Measurements from ENCODE around the gene APBB3. TPM values are rescaled to one million over a fixed set of nuclear protein-coding genes. Genes with fewer than 3 reads are reported as not detected.

The APBB3 gene
- total RNA-seq, 4 donors from 2014 or later, result 13.5 to 55.9 (median 33.2) TPM

DNA sequence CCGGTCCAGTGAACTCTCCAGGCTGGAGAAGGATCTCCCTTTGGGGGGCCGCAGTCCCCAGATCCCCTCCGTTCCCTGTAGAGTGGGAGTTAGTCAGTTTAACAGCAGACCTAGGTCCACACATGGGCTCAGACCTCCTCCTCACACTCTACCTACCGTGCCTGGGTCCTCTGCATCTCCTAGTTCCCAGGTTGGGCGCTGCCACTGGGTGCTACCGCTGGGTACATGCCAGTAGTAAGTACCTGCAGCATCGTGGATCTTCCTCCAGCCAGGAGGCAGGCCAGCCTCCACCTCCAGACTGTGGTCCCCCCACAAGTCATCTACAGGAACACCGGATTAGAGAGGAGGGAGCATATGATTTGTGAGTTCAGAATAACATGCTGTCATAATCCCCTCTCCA, 802 bp downstream of the APBB3 start:
- no peak for ATAC-seq (ENCODE audit: low FRiP score)
- no peak for DNase-seq (ENCODE audit: low spot score)
- TF ChIP-seq, protein P1, sequence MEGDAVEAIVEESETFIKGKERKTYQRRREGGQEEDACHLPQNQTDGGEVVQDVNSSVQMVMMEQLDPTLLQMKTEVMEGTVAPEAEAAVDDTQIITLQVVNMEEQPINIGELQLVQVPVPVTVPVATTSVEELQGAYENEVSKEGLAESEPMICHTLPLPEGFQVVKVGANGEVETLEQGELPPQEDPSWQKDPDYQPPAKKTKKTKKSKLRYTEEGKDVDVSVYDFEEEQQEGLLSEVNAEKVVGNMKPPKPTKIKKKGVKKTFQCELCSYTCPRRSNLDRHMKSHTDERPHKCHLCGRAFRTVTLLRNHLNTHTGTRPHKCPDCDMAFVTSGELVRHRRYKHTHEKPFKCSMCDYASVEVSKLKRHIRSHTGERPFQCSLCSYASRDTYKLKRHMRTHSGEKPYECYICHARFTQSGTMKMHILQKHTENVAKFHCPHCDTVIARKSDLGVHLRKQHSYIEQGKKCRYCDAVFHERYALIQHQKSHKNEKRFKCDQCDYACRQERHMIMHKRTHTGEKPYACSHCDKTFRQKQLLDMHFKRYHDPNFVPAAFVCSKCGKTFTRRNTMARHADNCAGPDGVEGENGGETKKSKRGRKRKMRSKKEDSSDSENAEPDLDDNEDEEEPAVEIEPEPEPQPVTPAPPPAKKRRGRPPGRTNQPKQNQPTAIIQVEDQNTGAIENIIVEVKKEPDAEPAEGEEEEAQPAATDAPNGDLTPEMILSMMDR (IDR thresholded peaks at IDR 0.05), result no peak

DNA sequence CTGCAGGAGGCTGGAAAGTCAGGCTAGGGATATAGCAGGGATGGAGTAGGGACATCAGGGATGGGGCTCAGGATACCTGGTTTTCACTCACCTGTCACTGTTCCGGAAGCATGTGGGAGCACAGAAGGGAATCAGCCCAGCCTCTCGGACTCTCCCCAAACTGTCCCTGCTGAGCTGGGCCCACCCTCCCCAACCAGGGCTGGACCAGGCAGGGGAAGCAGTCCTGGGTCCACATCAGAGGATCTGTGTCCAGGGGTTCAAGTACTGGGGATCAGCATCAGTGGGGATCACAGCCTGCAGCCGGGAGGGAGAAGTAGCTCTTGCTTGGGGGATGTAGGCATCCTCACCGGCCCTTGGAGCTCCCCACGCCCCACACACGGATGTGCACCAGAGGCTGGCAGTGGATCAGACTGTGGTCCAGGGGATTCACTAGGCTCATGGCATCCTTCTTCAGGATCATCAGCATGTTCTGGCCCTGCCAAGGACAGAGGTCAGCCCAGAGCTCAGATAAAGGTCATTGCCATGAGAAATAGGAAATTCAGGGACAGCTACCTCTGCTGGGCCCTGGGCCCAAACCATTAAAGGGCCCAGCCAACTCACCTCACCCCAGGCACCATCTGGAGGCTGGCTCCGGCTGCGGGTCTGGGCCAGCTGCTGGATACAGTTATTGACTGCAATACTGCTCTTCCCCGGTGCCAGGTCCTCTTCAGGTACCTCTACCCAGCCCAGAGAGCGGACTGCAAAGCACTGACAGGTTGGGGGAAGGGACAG, 2.5 kb downstream of the APBB3 start:
- DNase-seq (ENCODE audit: low spot score) (no peak), ATAC-seq (ENCODE audit: low FRiP score) (no peak)
- TF ChIP-seq, protein P1 (IDR thresholded peaks at IDR 0.05), result no peak

DNA sequence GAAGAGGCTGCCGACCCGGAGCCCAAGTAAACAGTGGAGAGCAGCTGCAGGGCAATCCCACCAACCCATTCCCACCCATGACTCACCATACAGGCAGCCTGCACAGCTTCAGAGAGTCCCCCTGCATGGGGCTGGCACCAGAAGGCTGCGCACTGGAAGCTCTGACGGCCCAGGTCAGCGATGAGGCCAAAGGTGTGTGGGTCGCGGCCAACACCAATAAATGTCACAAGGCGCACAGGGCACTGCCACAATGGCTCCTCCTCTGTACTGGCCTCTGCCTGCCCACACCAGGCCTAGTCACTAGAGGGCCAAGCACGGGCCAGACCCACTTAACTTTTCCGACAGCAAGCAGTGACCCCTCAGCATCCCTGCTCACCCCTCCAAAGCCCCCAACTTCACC, 4.2 kb downstream of the APBB3 start:
- TF ChIP-seq, protein P1 (IDR thresholded peaks at IDR 0.05), result no peak
- DNase-seq (ENCODE audit: low spot score) (no peak), ATAC-seq (ENCODE audit: low FRiP score) (no peak)

GRCh38 chr5:140558542-140558941, 5.9 kb downstream of the APBB3 start:
- TF ChIP-seq, protein P1 (IDR thresholded peaks at IDR 0.05), result no peak
- no peak for ATAC-seq (ENCODE audit: low FRiP score)
- no peak for DNase-seq (ENCODE audit: low spot score)

DNA sequence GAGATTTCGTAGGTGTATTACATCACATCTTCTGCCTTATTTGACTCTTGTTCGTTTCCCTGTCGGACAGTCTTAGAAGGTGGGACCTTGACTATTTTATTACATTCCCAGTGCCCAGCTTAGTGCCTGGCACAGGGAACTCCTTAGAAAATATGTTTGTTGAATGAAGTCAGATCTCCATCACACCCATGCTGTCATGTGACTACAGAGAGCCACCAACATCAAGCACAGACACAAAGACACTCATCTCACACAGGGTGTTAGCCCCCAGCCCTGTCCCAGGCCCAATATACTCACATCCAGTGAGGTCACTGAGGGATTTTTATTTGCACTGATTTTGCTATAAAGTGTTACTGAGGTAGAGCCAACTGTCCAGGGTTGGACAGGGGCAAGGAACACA, 6.4 kb downstream of the APBB3 start:
- ATAC-seq (ENCODE audit: low FRiP score) (no peak), DNase-seq (ENCODE audit: low spot score) (no peak)
- TF ChIP-seq, protein P1 (IDR thresholded peaks at IDR 0.05), result no peak

- TF ChIP-seq, protein P1 (IDR thresholded peaks at IDR 0.05), result no peak
- peak; percentile 95 for ATAC-seq (ENCODE audit: low FRiP score)
- peak; percentile 91 for DNase-seq (ENCODE audit: low spot score)
These were observed 7.1 kb downstream of the APBB3 start, which contains the start of gene SRA1 for GRCh38 chr5:140557136-140557805. Gene SRA1 (minus strand): TSS chr5:140557473. CDS start chr5:140557452, 21 bp downstream.

Measured in omental fat pad (tissue), 4 donors.